ENCODE measurements around the gene XPNPEP2. TPM values are rescaled to one million over a fixed set of nuclear protein-coding genes. Genes with fewer than 3 reads are reported as not detected.

The XPNPEP2 gene
- total RNA-seq, 2 donors from 2014 or later: 2.7 to 4.2 TPM

GRCh38 chrX:129808158-129808828 lies 69.5 kb downstream of the XPNPEP2 start:
- no peak for DNase-seq (ENCODE audit: low spot score)
- H3K27me3 ChIP-seq (replicated peaks; ENCODE audit: insufficient read depth): no peaks in the 10 kb centered on the region
- H3K36me3 ChIP-seq: peaks cover 3% of the 10 kb centered on the region
- TF ChIP-seq CTCF (IDR thresholded peaks at IDR 0.05): no peak
- no peak overlapping the region for H3K27ac ChIP-seq
- H3K9me3 ChIP-seq: no peaks in the 10 kb centered on the region
- no peaks in the 10 kb centered on the region for H3K4me1 ChIP-seq (ENCODE audit: control insufficient read depth in 1 of 2, low read depth in 2 of 2)
- no peak overlapping the region for H3K4me3 ChIP-seq
- no peak for ATAC-seq (ENCODE audit: insufficient number of reproducible peaks, low FRiP score, low read depth)

- Histone ChIP-seq H3K27ac (no peak overlapping the region), H3K9me3 (no peaks in the 10 kb centered on the region), H3K4me3 (no peak overlapping the region), H3K36me3 (peaks cover 3% of the 10 kb centered on the region), H3K27me3 (replicated peaks; ENCODE audit: insufficient read depth) (no peaks in the 10 kb centered on the region), H3K4me1 (ENCODE audit: control insufficient read depth in 1 of 2, low read depth in 2 of 2) (no peaks in the 10 kb centered on the region)
- no peak for DNase-seq (ENCODE audit: low spot score)
- no peak for TF ChIP-seq CTCF (IDR thresholded peaks at IDR 0.05)
- no peak for ATAC-seq (ENCODE audit: insufficient number of reproducible peaks, low FRiP score, low read depth)
Observed at GRCh38 chrX:129808829-129809796, 70.3 kb downstream of the XPNPEP2 start.

GRCh38 chrX:129813662-129814368 lies 75.0 kb downstream of the XPNPEP2 start:
- no peak for ATAC-seq (ENCODE audit: insufficient number of reproducible peaks, low FRiP score, low read depth)
- DNase-seq (ENCODE audit: low spot score): no peak

GRCh38 chrX:129818123-129818522 lies 79.3 kb downstream of the XPNPEP2 start:
- H3K27me3 ChIP-seq (replicated peaks; ENCODE audit: insufficient read depth): no peaks in the 10 kb centered on the region
- no peak for TF ChIP-seq CTCF (IDR thresholded peaks at IDR 0.05)
- ATAC-seq (ENCODE audit: insufficient number of reproducible peaks, low FRiP score, low read depth) (no peak), DNase-seq (ENCODE audit: low spot score) (no peak)
- H3K4me1 ChIP-seq (ENCODE audit: control insufficient read depth in 1 of 2, low read depth in 2 of 2): no peaks in the 10 kb centered on the region
- H3K9me3 ChIP-seq: no peaks in the 10 kb centered on the region
- peaks cover 3% of the 10 kb centered on the region for H3K36me3 ChIP-seq
- H3K4me3 ChIP-seq: no peak overlapping the region
- H3K27ac ChIP-seq: no peak overlapping the region

More at GRCh38 chrX:129813662-129814368, 75.0 kb downstream of the XPNPEP2 start:
- Histone ChIP-seq H3K4me3 (no peak overlapping the region), H3K27ac (no peak overlapping the region), H3K27me3 (replicated peaks; ENCODE audit: insufficient read depth) (no peaks in the 10 kb centered on the region), H3K4me1 (ENCODE audit: control insufficient read depth in 1 of 2, low read depth in 2 of 2) (no peaks in the 10 kb centered on the region), H3K36me3 (no peaks in the 10 kb centered on the region), H3K9me3 (no peaks in the 10 kb centered on the region)
- no peak for TF ChIP-seq CTCF (IDR thresholded peaks at IDR 0.05)

Other genes starting within 250 kb of the XPNPEP2 start
- 10 to 100 TPM; 34.0 to 56.6 TPM for gene SMARCA1, start 215.5 kb upstream of the XPNPEP2 start, total RNA-seq
- 10 to 100 TPM; 19.5 to 27.9 TPM for gene OCRL, start 198.7 kb upstream of the XPNPEP2 start, total RNA-seq
- 1 to 10 TPM; 1.1 to 1.8 TPM for gene APLN, start 84.0 kb upstream of the XPNPEP2 start, total RNA-seq
- gene SASH3, start 41.0 kb downstream of the XPNPEP2 start, total RNA-seq: 10 to 100 TPM; 12.4 to 16.2 TPM
- 10 to 100 TPM; 18.3 to 38.4 TPM for gene ZDHHC9, start 104.9 kb downstream of the XPNPEP2 start, total RNA-seq
- 10 to 100 TPM in 1 of 2 donors, 1 to 10 TPM in 1; 8.8 to 19.1 TPM for gene UTP14A, start 167.2 kb downstream of the XPNPEP2 start, total RNA-seq
- 10 to 100 TPM in 1 of 2 donors, 1 to 10 TPM in 1; 8.5 to 22.3 TPM for gene BCORL1, start 243.7 kb downstream of the XPNPEP2 start, total RNA-seq